Measurements from ENCODE around the gene BBS2.

Gene BBS2

DNA sequence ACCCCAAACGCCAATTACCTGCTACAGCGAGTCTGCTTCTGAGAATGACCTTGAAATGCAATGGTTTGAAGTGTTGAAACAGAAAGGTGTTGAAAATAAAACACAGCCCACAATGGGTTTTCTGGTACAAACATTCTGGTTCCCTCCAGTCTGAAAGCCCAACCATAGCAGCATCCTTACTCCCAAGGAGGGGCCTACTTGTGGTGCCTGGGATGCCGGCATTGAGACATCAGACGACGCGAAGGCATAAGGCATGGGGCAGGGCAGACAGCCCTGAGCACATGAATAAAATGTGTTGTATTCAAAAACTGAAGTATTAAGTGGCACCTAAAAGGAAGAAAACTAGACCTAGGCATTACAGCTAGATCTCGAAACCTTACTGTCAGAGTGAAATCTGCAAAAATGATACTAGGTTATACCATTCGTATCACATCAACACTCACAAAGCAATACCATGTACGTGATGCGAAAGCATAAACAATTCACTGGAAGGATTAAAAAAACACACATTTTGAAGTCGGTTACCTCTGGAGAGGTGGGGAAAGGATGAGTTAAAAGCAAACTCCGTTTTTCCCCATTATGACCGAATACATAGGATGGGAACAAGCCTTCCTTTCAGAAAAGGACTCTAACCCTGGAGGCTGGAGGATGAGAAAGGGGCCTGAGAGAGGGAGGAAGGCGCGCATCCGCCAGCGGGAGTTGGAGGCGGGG is 69.4 kb downstream of the BBS2 start:
- Histone ChIP-seq H3K27ac (peak overlapping the region in 20 of 21 experiments; percentile 19 to 93 (median 85)), H3K4me3 (peak overlapping the region; percentile 64 to 91 (median 86))

GRCh38 chr16:56448005-56448404 is 71.8 kb downstream of the BBS2 start:
- Histone ChIP-seq H3K4me3 (no peak overlapping the region), H3K27ac (no peak overlapping the region)

- Histone ChIP-seq H3K27ac (no peak overlapping the region), H3K4me3 (no peak overlapping the region)
These were observed 72.5 kb downstream of the BBS2 start for GRCh38 chr16:56447286-56447685.

- no peak overlapping the region for H3K4me3 ChIP-seq
- no peak overlapping the region for H3K27ac ChIP-seq
These were observed 81.8 kb downstream of the BBS2 start for GRCh38 chr16:56438038-56438437.

- Histone ChIP-seq H3K4me3 (no peak overlapping the region), H3K27ac (no peak overlapping the region)
These were observed 83.6 kb downstream of the BBS2 start for GRCh38 chr16:56436258-56436657.
